Kidney epithelial cell (primary cell): ENCODE measurements around the gene PHF21A. TPM values are rescaled to one million over a fixed set of nuclear protein-coding genes. Genes with fewer than 3 reads are reported as not detected.

Experiments
- DNase-seq: peaks from one replicate; pipeline ENCODE4 v3.0.0-alpha.2; 2010; ENCODE audit warnings: low read depth
- H3K27me3 ChIP-seq: 2 replicates; pipeline ENCODE4 v1.6.0; 2011; ENCODE audit warnings: low read length; ENCODE audit not compliant: control insufficient read depth, insufficient read depth
- H3K36me3 ChIP-seq: 2 replicates; pipeline ENCODE4 v1.5.1; 2011; ENCODE audit warnings: low read length; ENCODE audit not compliant: control insufficient read depth, insufficient read depth
- H3K4me3 ChIP-seq: 2 replicates; pipeline ENCODE4 v1.5.1; 2011; ENCODE audit warnings: low read depth, mild to moderate bottlenecking, control low read depth, low read length
- total RNA-seq: library from RNA; depleted of rRNA; stranded (reverse); fragments of >200 nt; gene quantifications from 2 replicates; pipeline ENCODE4 v1.2.3, GENCODE V29; 2015
- TF ChIP-seq, protein P1 (sequence below): IDR thresholded peaks from 2 replicates; pipeline ENCODE4 v1.5.1; 2011; ENCODE audit warnings: mild to moderate bottlenecking, moderate library complexity, low read length, control low read depth, inconsistent platforms; ENCODE audit not compliant: insufficient read depth, poor library complexity, severe bottlenecking

PHF21A gene
- total RNA-seq, 1 donor from 2014 or later, result 11.8 TPM

DNA sequence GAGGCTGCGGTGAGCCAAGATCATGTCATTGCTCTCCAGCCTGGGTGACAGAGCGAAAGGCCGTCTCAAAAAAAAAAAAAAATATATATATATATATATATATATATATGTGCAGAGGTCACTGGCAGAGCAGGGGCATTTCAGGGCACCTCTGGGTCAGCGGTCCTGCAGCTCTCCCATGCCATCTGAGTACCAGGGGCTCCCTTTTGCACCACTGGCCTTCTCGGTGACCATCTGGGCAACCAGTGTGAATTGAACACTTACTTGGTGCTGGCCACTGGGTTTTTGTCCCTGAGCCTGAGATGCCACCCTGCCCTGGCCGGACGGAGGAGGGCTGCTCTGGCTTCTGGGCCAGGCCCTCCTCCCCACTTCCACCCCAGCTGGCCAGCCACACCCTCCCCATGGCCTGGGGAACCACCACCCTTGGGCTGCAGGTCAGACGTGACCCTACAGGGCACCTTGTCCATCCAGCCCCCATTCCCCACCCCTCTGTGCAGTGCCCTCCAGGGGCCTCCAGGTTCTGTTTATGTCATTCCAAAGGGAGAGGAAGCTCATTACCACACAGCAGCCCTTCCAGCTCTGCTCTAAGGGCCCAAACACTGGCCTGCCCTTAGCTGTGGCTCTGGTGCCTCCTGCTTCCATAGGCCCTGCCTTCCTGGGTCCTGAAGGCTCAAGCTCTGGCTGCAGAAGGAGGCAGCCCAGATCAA, 225.5 kb downstream of the PHF21A start:
- no peak for DNase-seq
- TF ChIP-seq, protein P1, sequence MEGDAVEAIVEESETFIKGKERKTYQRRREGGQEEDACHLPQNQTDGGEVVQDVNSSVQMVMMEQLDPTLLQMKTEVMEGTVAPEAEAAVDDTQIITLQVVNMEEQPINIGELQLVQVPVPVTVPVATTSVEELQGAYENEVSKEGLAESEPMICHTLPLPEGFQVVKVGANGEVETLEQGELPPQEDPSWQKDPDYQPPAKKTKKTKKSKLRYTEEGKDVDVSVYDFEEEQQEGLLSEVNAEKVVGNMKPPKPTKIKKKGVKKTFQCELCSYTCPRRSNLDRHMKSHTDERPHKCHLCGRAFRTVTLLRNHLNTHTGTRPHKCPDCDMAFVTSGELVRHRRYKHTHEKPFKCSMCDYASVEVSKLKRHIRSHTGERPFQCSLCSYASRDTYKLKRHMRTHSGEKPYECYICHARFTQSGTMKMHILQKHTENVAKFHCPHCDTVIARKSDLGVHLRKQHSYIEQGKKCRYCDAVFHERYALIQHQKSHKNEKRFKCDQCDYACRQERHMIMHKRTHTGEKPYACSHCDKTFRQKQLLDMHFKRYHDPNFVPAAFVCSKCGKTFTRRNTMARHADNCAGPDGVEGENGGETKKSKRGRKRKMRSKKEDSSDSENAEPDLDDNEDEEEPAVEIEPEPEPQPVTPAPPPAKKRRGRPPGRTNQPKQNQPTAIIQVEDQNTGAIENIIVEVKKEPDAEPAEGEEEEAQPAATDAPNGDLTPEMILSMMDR, result no peak
- no peak overlapping the region for H3K4me3 ChIP-seq
- H3K36me3 ChIP-seq, result no peaks in the 10 kb centered on the region
- peaks cover 35% of the 10 kb centered on the region for H3K27me3 ChIP-seq

DNA sequence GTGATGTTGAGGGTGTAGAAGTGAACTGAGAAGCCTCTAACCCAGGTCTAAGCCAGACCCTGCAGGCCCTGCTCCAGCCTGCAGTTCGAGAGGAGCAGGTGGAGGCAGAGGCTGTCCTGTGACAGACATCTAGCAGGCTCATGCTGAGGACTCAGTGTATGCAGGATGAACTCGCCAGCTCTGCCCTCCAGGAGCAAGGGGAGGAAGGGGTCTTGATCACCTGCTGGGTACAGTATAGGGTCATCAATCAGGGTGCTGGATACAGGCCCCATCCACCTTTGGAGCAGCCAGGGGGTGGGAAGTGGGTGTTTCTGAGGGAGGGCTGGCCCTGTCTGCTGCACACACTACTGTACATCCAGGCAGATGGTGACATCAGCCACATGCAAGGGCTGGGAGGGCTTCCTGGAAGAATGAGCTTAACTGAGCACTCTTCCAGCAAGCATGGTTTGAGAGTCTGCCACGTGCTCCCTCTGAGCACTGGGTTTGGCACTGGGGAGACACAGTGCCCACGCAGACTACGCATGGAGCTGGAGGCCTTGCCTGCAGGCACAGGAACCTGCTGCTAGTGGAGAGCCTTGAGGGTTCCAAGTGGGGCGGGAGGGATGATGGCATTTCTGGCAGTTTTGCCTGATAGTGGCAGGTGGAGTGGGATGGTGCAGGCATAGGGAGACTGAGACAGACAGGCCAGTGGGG, 226.6 kb downstream of the PHF21A start:
- no peak for DNase-seq
- no peaks in the 10 kb centered on the region for H3K36me3 ChIP-seq
- TF ChIP-seq, protein P1, result no peak
- peaks cover 34% of the 10 kb centered on the region for H3K27me3 ChIP-seq
- H3K4me3 ChIP-seq, result no peak overlapping the region

DNA sequence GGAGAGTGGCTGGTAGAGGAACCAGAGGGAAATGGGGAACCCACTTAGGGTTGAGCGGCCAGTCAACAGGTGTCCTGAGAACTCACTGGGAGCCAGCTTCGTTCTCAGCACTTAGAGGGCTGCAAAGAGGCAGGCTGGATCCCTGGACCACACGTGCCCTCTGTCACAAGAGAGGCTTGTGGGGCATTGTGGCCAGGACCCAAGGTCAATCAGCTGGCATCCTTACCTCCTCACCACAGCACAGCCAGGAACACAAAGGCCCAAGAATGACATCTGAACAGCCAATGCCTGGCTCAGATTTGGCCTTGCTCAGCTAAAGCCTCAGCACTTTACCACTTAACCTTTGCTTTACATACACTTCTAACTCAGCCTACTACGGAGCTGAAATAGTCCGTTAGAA, 228.4 kb downstream of the PHF21A start:
- Histone ChIP-seq H3K27me3 (peaks cover 31% of the 10 kb centered on the region), H3K4me3 (no peak overlapping the region), H3K36me3 (no peaks in the 10 kb centered on the region)
- TF ChIP-seq, protein P1, result no peak
- DNase-seq, result no peak

DNA sequence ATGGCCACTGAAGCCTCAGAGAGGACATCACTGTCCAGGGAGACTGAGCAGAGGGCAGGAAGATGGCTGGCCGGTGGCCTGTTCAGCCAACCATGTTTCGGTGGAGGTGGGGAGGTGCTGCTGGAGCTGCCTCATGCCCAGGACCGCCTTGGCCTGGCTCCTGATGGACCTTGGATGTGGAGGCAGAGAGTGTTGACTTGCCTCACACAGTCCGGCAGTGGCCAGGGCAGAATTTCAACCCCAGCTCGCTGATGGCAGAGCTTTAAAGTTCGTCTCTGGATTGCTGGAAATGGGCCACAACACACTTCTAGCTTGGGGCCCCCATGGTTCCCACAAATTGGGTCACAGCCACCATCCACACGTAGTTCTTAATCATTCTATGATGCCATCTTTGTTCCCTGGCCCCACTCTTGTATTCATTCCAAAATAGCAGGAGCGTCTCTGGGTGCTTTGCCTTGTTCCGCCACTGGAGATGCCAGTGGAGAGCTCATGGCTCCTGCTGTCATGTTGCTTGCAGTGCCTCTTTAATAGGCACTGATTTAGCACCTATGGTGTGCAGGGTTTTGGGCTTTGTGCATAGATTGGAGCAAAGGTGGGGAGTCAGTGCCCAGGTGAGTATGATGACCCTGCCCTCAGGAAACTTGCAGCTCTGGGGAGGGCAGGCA, 230.2 kb downstream of the PHF21A start:
- no peak for DNase-seq
- peaks cover 20% of the 10 kb centered on the region for H3K27me3 ChIP-seq
- H3K36me3 ChIP-seq, result no peaks in the 10 kb centered on the region
- H3K4me3 ChIP-seq, result no peak overlapping the region
- TF ChIP-seq, protein P1, result no peak

DNA sequence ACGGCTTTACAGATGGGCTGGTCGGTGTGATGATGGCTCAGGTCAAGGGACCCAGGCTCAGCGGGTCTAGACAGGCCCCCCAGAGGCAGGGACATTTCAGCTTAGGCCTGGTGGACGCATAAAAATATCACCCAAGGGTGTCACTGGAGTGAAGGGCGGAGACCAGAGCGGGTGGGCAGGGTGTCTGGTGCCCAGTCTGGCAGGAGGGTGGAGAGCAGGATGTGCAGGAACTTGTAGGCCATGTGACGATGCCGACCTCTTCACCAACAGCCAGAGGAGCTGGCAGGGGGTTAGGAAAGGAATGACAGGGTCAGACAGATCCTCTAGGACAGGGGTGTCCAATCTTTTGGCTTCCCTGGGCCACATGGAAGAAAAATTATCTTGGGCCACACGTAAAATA, 231.3 kb downstream of the PHF21A start:
- TF ChIP-seq, protein P1, result no peak
- Histone ChIP-seq H3K36me3 (no peaks in the 10 kb centered on the region), H3K4me3 (no peak overlapping the region), H3K27me3 (peaks cover 19% of the 10 kb centered on the region)
- no peak for DNase-seq
